CD4-positive, alpha-beta T cell (primary cell): ENCODE results near the gene VIPR1. TPM values are rescaled to one million over a fixed set of nuclear protein-coding genes. Genes with fewer than 3 reads are reported as not detected.

Experiments
- ATAC-seq: fragments of 200-7000 bp; cut with Tn5 transposase; one replicate; pipeline ENCODE4 v1.10.0; 2022; ENCODE audit warnings: mild to moderate bottlenecking; ENCODE audit not compliant: poor library complexity
- CTCF ChIA-PET: fragments of 350-600 bp; sonication (Branson Sonifier 250); formaldehyde crosslinking; loops from one replicate; lab custom pipeline; 2021; ENCODE audit warnings: antibody characterized with exemption, inconsistent platforms; lab: Charles Lee
- POLR2A ChIA-PET: fragments of 350-600 bp; sonication (Branson Sonifier 250); formaldehyde crosslinking; loops from one replicate; lab custom pipeline; 2021; ENCODE audit warnings: antibody characterized with exemption, inconsistent platforms; lab: Charles Lee
- DNase-seq, 14 experiments: peaks; one replicate each; pipeline ENCODE4 v3.0.0-alpha.2; 2013 to 2020; ENCODE audit warnings: mixed read lengths in 2 of 14
- H3K27ac ChIP-seq, 2 donors: one replicate each; pipeline versions ENCODE4 v1.5.1 to v1.7.0; 2013; ENCODE audit warnings: low read length in 2 of 2, low read depth in 1 of 2, mild to moderate bottlenecking in 1 of 2
- H3K27me3 ChIP-seq, 2 experiments: 1 replicate in 1 of 2; 2 replicates in 1 of 2; pipeline versions ENCODE4 v1.6.1 to v1.7.0; 2013; ENCODE audit warnings: low read length in 2 of 2, control low read depth in 1 of 2, mild to moderate bottlenecking in 1 of 2, moderate library complexity in 1 of 2; ENCODE audit not compliant: insufficient read depth in 2 of 2, control insufficient read depth in 1 of 2
- H3K36me3 ChIP-seq: one replicate; pipeline ENCODE4 v1.6.1; 2013; ENCODE audit warnings: low read length, control low read depth; ENCODE audit not compliant: insufficient read depth
- H3K4me1 ChIP-seq: one replicate; pipeline ENCODE4 v1.6.1; 2013; ENCODE audit warnings: low read length, control low read depth; ENCODE audit not compliant: insufficient read depth
- H3K4me3 ChIP-seq: one replicate; pipeline ENCODE4 v1.5.1; 2013; ENCODE audit warnings: mild to moderate bottlenecking, low read length, moderate library complexity
- H3K9me3 ChIP-seq, 2 experiments: 1 replicate in 1 of 2; 2 replicates in 1 of 2; pipeline versions ENCODE4 v1.6.1 to v1.7.0; 2013; ENCODE audit warnings: low read length in 2 of 2, mild to moderate bottlenecking in 2 of 2, control low read depth in 1 of 2, moderate library complexity in 1 of 2; ENCODE audit not compliant: control insufficient read depth in 1 of 2, insufficient read depth in 1 of 2
- H3K27ac Mint-ChIP-seq: one replicate; pipeline ENCODE4 v1.8.0; 2020; ENCODE audit warnings: mixed read lengths
- H3K27me3 Mint-ChIP-seq: one replicate; pipeline ENCODE4 v1.8.0; 2021; ENCODE audit warnings: mixed read lengths
- H3K36me3 Mint-ChIP-seq: one replicate; pipeline ENCODE4 v1.8.0; 2021; ENCODE audit warnings: low read depth, mixed read lengths
- H3K4me1 Mint-ChIP-seq: one replicate; pipeline ENCODE4 v1.8.0; 2021; ENCODE audit warnings: low read depth, mixed read lengths
- H3K4me3 Mint-ChIP-seq: one replicate; pipeline ENCODE4 v1.8.0; 2020; ENCODE audit warnings: mild to moderate bottlenecking, mixed read lengths
- H3K9me3 Mint-ChIP-seq: one replicate; pipeline ENCODE4 v1.8.0; 2020; ENCODE audit warnings: mixed read lengths
- CTCF ChIP-seq: fragments of 200-600 bp; IDR thresholded peaks from one replicate; pipeline ENCODE4 v1.8.0; 2022; ENCODE audit warnings: antibody characterized with exemption, mild to moderate bottlenecking
- intact Hi-C, 2 experiments: fragments of 100-400 bp; cut with DNase I in 1 of 2; cut with micrococcal nuclease in 1 of 2; formaldehyde crosslinking; loops; one replicate each; pipeline versions ENCODE4 v1.15.1 to v1.9.0; 2023 to 2025; cut with DNase I, micrococcal nuclease
- total RNA-seq, 174 experiments: library from RNA in 2 of 174; stranded (reverse) in 2 of 174; gene quantifications; one replicate each; pipeline ENCODE4 v1.2.3 and lab custom pipeline; 2021 to 2026

VIPR1 gene
- total RNA-seq, 2 experiments from 2014 or later: 66.8 to 67.6 TPM

- Histone ChIP-seq H3K9me3 (peaks cover 8 to 15% of the 10 kb centered on the region in 2 experiments), H3K27ac (no peak overlapping the region), H3K4me3 (no peak overlapping the region), H3K36me3 (no peaks in the 10 kb centered on the region), H3K4me1 (no peaks in the 10 kb centered on the region), H3K27me3 (peaks cover 0 to 30% of the 10 kb centered on the region in 2 experiments)
- no peak overlapping the region for H3K27ac Mint-ChIP-seq
- DNase-seq (no peak), ATAC-seq (no peak)
- no peaks in the 10 kb centered on the region for H3K4me1 Mint-ChIP-seq
- TF ChIP-seq CTCF: no peak
- peaks cover 3% of the 10 kb centered on the region for H3K36me3 Mint-ChIP-seq
- no peak overlapping the region for H3K4me3 Mint-ChIP-seq
- intact Hi-C loops: no loop called here
- H3K9me3 Mint-ChIP-seq: peaks cover 6% of the 10 kb centered on the region
- POLR2A ChIA-PET: no interaction called here
- CTCF ChIA-PET: no interaction called here
- H3K27me3 Mint-ChIP-seq: peaks cover 35% of the 10 kb centered on the region
Observed at GRCh38 chr3:42476225-42477125, 26.0 kb upstream of the VIPR1 start.

- no peak overlapping the region for H3K4me3 ChIP-seq
- ATAC-seq (no peak), DNase-seq (no peak)
- peaks cover 8 to 21% of the 10 kb centered on the region in 2 experiments for H3K9me3 ChIP-seq
- H3K9me3 Mint-ChIP-seq: peaks cover 11% of the 10 kb centered on the region
- POLR2A ChIA-PET: no interaction called here
- no peaks in the 10 kb centered on the region for H3K4me1 ChIP-seq
- peaks cover 40% of the 10 kb centered on the region for H3K27me3 Mint-ChIP-seq
- H3K4me3 Mint-ChIP-seq: no peak overlapping the region
- H3K27me3 ChIP-seq: peaks cover 0 to 28% of the 10 kb centered on the region in 2 experiments
- no peaks in the 10 kb centered on the region for H3K4me1 Mint-ChIP-seq
- H3K27ac Mint-ChIP-seq: no peak overlapping the region
- intact Hi-C loops: no loop called here
- H3K36me3 Mint-ChIP-seq: peaks cover 3% of the 10 kb centered on the region
- H3K27ac ChIP-seq: no peak overlapping the region
- no peak for TF ChIP-seq CTCF
- CTCF ChIA-PET: no interaction called here
- H3K36me3 ChIP-seq: no peaks in the 10 kb centered on the region
Observed at GRCh38 chr3:42477696-42478095, 24.7 kb upstream of the VIPR1 start.

GRCh38 chr3:42478830-42479229 lies 23.6 kb upstream of the VIPR1 start:
- intact Hi-C loops: no loop called here
- no peaks in the 10 kb centered on the region for H3K36me3 ChIP-seq
- peaks cover 8 to 21% of the 10 kb centered on the region in 2 experiments for H3K9me3 ChIP-seq
- POLR2A ChIA-PET: no interaction called here
- TF ChIP-seq CTCF: no peak
- ATAC-seq: no peak
- peaks cover 30% of the 10 kb centered on the region for H3K27me3 Mint-ChIP-seq
- no peaks in the 10 kb centered on the region for H3K4me1 ChIP-seq
- H3K4me3 Mint-ChIP-seq: no peak overlapping the region
- CTCF ChIA-PET: no interaction called here
- H3K4me3 ChIP-seq: no peak overlapping the region
- H3K36me3 Mint-ChIP-seq: peaks cover 3% of the 10 kb centered on the region
- H3K27ac Mint-ChIP-seq: no peak overlapping the region
- H3K27me3 ChIP-seq: peaks cover 0 to 25% of the 10 kb centered on the region in 2 experiments
- no peak for DNase-seq
- H3K4me1 Mint-ChIP-seq: no peaks in the 10 kb centered on the region
- no peak overlapping the region for H3K27ac ChIP-seq
- H3K9me3 Mint-ChIP-seq: peaks cover 11% of the 10 kb centered on the region
